Smooth muscle cell (in vitro differentiated cells): ENCODE results near the gene RDH13. TPM values are rescaled to one million over a fixed set of nuclear protein-coding genes. Genes with fewer than 3 reads are reported as not detected.
"Not testable (repeated sequence)": the region's sequence is repeated elsewhere in the genome, so short reads cannot be mapped to it uniquely, and the experiment has no call there.

Experiments
- DNase-seq: peaks from one replicate; lab custom pipeline; 2025; ENCODE audit not compliant: unreplicated experiment; lab: John Stamatoyannopoulos, UW
- H2AFZ ChIP-seq: fragments of 200-600 bp; sonication (generic); 2 replicates; pipeline ENCODE4 v1.6.0; 2016; ENCODE audit warnings: antibody characterized with exemption, low read depth, mild to moderate bottlenecking
- H3F3A ChIP-seq: fragments of 200-600 bp; sonication (generic); 2 replicates; pipeline ENCODE4 v1.6.0; 2017; ENCODE audit warnings: antibody characterized with exemption, low read depth
- H3K27ac ChIP-seq: fragments of 200-600 bp; sonication (generic); 2 replicates; pipeline ENCODE4 v1.5.1; 2016; ENCODE audit warnings: low read depth, mild to moderate bottlenecking
- H3K27me3 ChIP-seq: fragments of 200-600 bp; sonication (generic); 2 replicates; pipeline ENCODE4 v1.6.1; 2016; ENCODE audit warnings: low read depth, mild to moderate bottlenecking
- H3K36me3 ChIP-seq: fragments of 200-600 bp; sonication (generic); 2 replicates; pipeline ENCODE4 v1.5.1; 2016; ENCODE audit warnings: low read depth
- H3K4me1 ChIP-seq: fragments of 200-600 bp; sonication (generic); 2 replicates; pipeline ENCODE4 v1.5.1; 2016; ENCODE audit warnings: low read depth
- H3K4me2 ChIP-seq: fragments of 200-600 bp; sonication (generic); 2 replicates; pipeline ENCODE4 v1.6.0; 2016; ENCODE audit warnings: mild to moderate bottlenecking
- H3K4me3 ChIP-seq: fragments of 200-600 bp; sonication (generic); 2 replicates; pipeline ENCODE4 v1.5.1; 2016; ENCODE audit warnings: mild to moderate bottlenecking
- H3K79me2 ChIP-seq: fragments of 200-600 bp; sonication (generic); 2 replicates; pipeline ENCODE4 v1.6.0; 2016; ENCODE audit warnings: low read depth, mild to moderate bottlenecking
- H3K9ac ChIP-seq: fragments of 200-600 bp; sonication (generic); 2 replicates; pipeline ENCODE4 v1.6.0; 2016; ENCODE audit warnings: low read depth
- H3K9me3 ChIP-seq: fragments of 200-600 bp; sonication (generic); replicated peaks from 2 replicates; pipeline ENCODE4 v1.5.1; 2016; ENCODE audit warnings: low read depth
- H4K20me1 ChIP-seq: fragments of 200-600 bp; sonication (generic); 2 replicates; pipeline ENCODE4 v1.6.0; 2016; ENCODE audit warnings: low read depth
- WGBS: methylation state at CpG from one replicate; pipeline ENCODE4 v1.1.7; 2016; ENCODE audit warnings: low lambda C conversion rate; 5-methylcytosine and 5-hydroxymethylcytosine counted together
- polyA plus RNA-seq: library from polyadenylated mRNA; unstranded; fragments of >200 nt; fragmentation: Nextera tagmentation; extraction: Ambion mirVana; gene quantifications from 2 replicates; pipeline ENCODE4 v1.2.1, GENCODE V29; 2016
- total RNA-seq: library from RNA; depleted of rRNA; stranded (reverse); fragments of >200 nt; gene quantifications from 2 replicates; pipeline ENCODE4 v1.2.3, GENCODE V29; 2014
- TF ChIP-seq, protein P1 (sequence below): fragments of 200-600 bp; sonication (generic); IDR thresholded peaks from 2 replicates; pipeline ENCODE4 v1.5.1; 2017; ENCODE audit warnings: borderline replicate concordance, mild to moderate bottlenecking, antibody characterized with exemption; ENCODE audit not compliant: insufficient read depth, poor library complexity, severe bottlenecking

RDH13 gene
- total and polyA plus RNA-seq, 2 experiments from 2014 or later: 9.1 to 13.5 TPM

DNA sequence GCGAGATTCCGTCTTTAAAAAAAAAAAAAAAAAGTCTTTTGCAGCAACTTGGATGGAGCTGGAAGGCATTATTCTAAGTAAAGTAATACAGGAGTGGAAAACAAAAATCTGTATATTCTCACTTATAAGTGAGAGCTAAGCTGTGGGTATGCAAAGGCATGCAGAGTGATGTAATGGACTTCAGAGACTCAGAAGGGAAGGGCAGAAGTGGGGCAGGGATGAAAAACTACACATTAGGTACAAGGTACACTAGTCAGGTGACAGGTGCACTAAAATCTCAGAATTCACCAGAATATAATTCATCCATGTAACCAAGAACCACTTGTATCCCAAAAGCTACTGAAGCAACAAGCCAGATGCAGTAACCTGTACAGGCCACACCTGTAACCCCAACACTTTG is 26.9 kb downstream of the RDH13 start:
- Histone ChIP-seq H3K36me3 (no peaks in the 10 kb centered on the region), H3K4me3 (no peak overlapping the region), H3K9ac (no peak overlapping the region), H4K20me1 (peaks cover 19% of the 10 kb centered on the region), H3K9me3 (no peaks in the 10 kb centered on the region), H3K79me2 (no peaks in the 10 kb centered on the region), H3K4me2 (no peak overlapping the region), H2AFZ (no peak overlapping the region), H3F3A (no peaks in the 10 kb centered on the region), H3K4me1 (no peaks in the 10 kb centered on the region), H3K27ac (no peak overlapping the region), H3K27me3 (no peaks in the 10 kb centered on the region)
- DNase-seq: no peak
- TF ChIP-seq, protein P1, sequence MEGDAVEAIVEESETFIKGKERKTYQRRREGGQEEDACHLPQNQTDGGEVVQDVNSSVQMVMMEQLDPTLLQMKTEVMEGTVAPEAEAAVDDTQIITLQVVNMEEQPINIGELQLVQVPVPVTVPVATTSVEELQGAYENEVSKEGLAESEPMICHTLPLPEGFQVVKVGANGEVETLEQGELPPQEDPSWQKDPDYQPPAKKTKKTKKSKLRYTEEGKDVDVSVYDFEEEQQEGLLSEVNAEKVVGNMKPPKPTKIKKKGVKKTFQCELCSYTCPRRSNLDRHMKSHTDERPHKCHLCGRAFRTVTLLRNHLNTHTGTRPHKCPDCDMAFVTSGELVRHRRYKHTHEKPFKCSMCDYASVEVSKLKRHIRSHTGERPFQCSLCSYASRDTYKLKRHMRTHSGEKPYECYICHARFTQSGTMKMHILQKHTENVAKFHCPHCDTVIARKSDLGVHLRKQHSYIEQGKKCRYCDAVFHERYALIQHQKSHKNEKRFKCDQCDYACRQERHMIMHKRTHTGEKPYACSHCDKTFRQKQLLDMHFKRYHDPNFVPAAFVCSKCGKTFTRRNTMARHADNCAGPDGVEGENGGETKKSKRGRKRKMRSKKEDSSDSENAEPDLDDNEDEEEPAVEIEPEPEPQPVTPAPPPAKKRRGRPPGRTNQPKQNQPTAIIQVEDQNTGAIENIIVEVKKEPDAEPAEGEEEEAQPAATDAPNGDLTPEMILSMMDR: no peak
- WGBS: 95% methylated on average over 2 of the region's 2 CpGs

DNA sequence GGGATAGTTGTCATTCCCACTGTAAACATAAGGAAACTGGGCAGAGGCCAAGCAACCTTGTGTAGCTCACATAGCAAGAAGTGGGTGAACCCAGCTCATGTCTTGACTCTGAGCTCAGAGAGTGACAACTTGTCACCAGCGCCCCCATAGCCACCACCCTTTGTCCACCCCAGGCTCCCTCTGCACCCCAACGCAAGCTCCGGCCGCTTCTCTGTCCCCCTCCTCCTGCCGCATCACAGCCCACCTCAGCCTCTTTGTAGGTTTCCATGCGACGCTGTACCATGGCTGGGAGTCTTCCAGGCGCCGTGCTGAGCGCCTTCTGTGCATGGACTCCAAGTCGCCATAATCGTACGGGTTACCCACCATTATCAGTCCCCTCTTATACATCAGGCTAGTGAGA is 28.2 kb downstream of the RDH13 start:
- no peak for DNase-seq

DNA sequence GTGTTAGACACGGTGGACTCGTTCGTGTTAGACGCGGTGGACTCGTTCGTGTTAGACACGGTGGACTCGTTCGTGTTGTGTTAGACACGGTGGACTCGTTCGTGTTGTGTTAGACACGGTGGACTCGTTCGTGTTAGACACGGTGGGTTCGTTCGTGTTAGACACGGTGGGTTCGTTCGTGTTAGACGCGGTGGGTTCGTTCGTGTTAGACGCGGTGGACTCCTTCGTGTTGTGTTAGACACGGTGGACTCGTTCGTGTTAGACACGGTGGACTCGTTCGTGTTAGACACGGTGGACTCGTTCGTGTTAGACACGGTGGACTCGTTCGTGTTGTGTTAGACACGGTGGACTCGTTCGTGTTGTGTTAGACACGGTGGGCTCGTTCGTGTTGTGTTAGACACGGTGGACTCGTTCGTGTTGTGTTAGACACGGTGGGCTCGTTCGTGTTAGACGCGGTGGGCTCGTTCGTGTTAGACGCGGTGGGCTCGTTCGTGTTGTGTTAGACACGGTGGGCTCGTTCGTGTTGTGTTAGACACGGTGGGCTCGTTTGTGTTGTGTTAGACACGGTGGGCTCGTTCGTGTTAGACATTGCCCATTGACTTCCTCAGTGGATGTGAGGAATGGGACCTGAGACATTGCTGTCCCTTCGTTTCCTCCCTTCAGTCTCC is 29.8 kb downstream of the RDH13 start:
- H3K36me3 ChIP-seq, H3K4me2 ChIP-seq, H3K27ac ChIP-seq, H3K27me3 ChIP-seq, H3K9ac ChIP-seq, H2AFZ ChIP-seq, H3K4me3 ChIP-seq, H3K9me3 ChIP-seq, DNase-seq, H3F3A ChIP-seq, H3K4me1 ChIP-seq, H3K79me2 ChIP-seq: not testable (repeated sequence)
- WGBS: 96% methylated on average over 37 of the region's 70 CpGs
- H4K20me1 ChIP-seq: peaks cover 13% of the 10 kb centered on the region

More for the DNA sequence above, 28.2 kb downstream of the RDH13 start:
- Histone ChIP-seq H3F3A (no peaks in the 10 kb centered on the region), H4K20me1 (peaks cover 23% of the 10 kb centered on the region), H2AFZ (no peak overlapping the region), H3K4me1 (no peaks in the 10 kb centered on the region), H3K79me2 (no peaks in the 10 kb centered on the region), H3K27ac (no peak overlapping the region), H3K9ac (no peak overlapping the region), H3K4me2 (no peak overlapping the region), H3K36me3 (no peaks in the 10 kb centered on the region), H3K27me3 (no peaks in the 10 kb centered on the region), H3K4me3 (no peak overlapping the region), H3K9me3 (no peaks in the 10 kb centered on the region)
- WGBS: 98% methylated on average over 13 of the region's 13 CpGs
- TF ChIP-seq, protein P1: no peak

DNA sequence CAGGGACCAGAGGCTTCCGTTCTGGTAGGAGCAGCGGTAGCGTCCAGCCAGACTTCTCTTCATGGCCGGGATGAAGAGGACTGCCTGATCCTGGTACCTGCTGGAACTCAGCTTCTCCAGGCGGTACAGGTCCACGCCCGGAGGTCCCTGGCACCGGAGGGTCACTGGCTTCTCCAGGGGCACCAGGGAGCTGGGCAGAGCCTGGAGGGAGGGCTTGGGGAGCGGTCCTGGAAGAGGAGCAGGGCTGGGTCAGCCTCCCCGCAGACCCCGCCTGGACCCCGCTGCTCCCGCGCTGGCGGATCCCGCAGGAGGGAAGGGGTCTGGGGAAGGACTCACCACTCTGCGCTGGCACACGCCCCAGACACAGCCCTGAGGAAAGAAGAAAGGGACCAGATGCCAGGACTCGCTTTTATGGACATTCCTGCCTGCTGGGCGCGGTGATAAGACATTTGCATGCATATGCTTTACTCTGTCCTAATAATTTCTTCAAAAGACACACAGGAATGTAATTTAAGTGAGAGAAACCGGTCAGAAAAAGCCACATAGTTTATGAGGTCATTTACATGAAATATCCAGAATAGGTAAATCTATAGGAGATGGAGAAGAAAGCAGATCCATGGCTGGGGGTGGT is 30.7 kb downstream of the RDH13 start:
- no peaks in the 10 kb centered on the region for H3K79me2 ChIP-seq
- H3K4me3 ChIP-seq: no peak overlapping the region
- no peak overlapping the region for H3K4me2 ChIP-seq
- no peak for DNase-seq
- no peak overlapping the region for H3K27ac ChIP-seq
- H3K4me1 ChIP-seq: no peaks in the 10 kb centered on the region
- H3K9me3 ChIP-seq: no peaks in the 10 kb centered on the region
- no peak overlapping the region for H3K9ac ChIP-seq
- H2AFZ ChIP-seq: no peak overlapping the region
- peaks cover 13% of the 10 kb centered on the region for H4K20me1 ChIP-seq
- H3K36me3 ChIP-seq: no peaks in the 10 kb centered on the region
- WGBS: 91% methylated on average over 18 of the region's 22 CpGs
- TF ChIP-seq, protein P1: no peak
- H3K27me3 ChIP-seq: no peaks in the 10 kb centered on the region
- no peaks in the 10 kb centered on the region for H3F3A ChIP-seq
